SK-N-SH (cell line): Measurements from ENCODE around the gene UCMA. TPM values are rescaled to one million over a fixed set of nuclear protein-coding genes. Genes with fewer than 3 reads are reported as not detected.

Experiments
- CTCF ChIA-PET: fragments of 300-600, 350-600 bp; formaldehyde crosslinking; extraction: SDS; loops from one replicate; lab custom pipeline; 2021; lab: Yijun Ruan, JAX
- POLR2A ChIA-PET: fragments of 350-600 bp; sonication (Branson Sonifier 250); formaldehyde crosslinking; extraction: SDS; loops from one replicate; lab custom pipeline; 2020; ENCODE audit warnings: antibody characterized with exemption, inconsistent platforms; lab: Yijun Ruan, JAX
- DNase-seq: peaks from one replicate; pipeline ENCODE4 v3.0.0; 2012
- H2AFZ ChIP-seq: fragments of 200-600 bp; sonication (generic); 2 replicates; pipeline ENCODE4 v1.8.1; 2016; ENCODE audit warnings: antibody characterized with exemption, mild to moderate bottlenecking, low read depth
- H3F3A ChIP-seq: fragments of 200-600 bp; sonication (generic); replicated peaks from 2 replicates; pipeline ENCODE3; 2016; ENCODE audit warnings: antibody characterized with exemption, mild to moderate bottlenecking; ENCODE audit not compliant: insufficient read depth
- H3K27ac ChIP-seq, 2 experiments: fragments of 200-500 bp in 1 of 2; fragments of 200-600 bp in 1 of 2; sonication (Bioruptor generic) in 1 of 2; sonication (generic), shearing (Covaris generic) in 1 of 2; 2 replicates each; pipeline versions ENCODE4 v1.5.1 to v1.6.1; 2014 to 2016; ENCODE audit warnings: low read depth in 2 of 2, inconsistent platforms in 1 of 2, low read length in 1 of 2, mild to moderate bottlenecking in 1 of 2, mixed read lengths in 1 of 2
- H3K27me3 ChIP-seq: fragments of 200-600 bp; sonication (generic), shearing (Covaris generic); 2 replicates; pipeline ENCODE4 v1.6.1; 2016; ENCODE audit warnings: mixed run types; ENCODE audit not compliant: insufficient read depth
- H3K36me3 ChIP-seq, 2 experiments: fragments of 200-500 bp in 1 of 2; fragments of 200-600 bp in 1 of 2; sonication (Bioruptor generic) in 1 of 2; sonication (generic) in 1 of 2; replicated peaks in 1 of 2; 2 replicates each; pipeline versions ENCODE3 to v1.5.1; 2014 to 2016; ENCODE audit warnings: low read length in 1 of 2, mild to moderate bottlenecking in 1 of 2; ENCODE audit not compliant: insufficient read depth in 2 of 2, control insufficient read depth in 1 of 2
- H3K4me1 ChIP-seq, 2 experiments: fragments of 200-500 bp in 1 of 2; fragments of 200-600 bp in 1 of 2; sonication (Bioruptor generic) in 1 of 2; sonication (generic), shearing (Covaris generic) in 1 of 2; 2 replicates each; pipeline versions ENCODE4 v1.5.1 to v1.6.1; 2014 to 2016; ENCODE audit warnings: low read depth in 1 of 2, low read length in 1 of 2, mixed run types in 1 of 2; ENCODE audit not compliant: insufficient read depth in 2 of 2, control insufficient read depth in 1 of 2
- H3K4me2 ChIP-seq: fragments of 200-600 bp; sonication (generic), shearing (Covaris generic); 2 replicates; pipeline ENCODE4 v1.6.1; 2017; ENCODE audit warnings: mixed run types
- H3K4me3 ChIP-seq, 2 experiments: fragments of 200-500 bp in 1 of 2; fragments of 200-600 bp in 1 of 2; sonication (Bioruptor generic) in 1 of 2; sonication (generic), shearing (Covaris generic) in 1 of 2; 2 replicates each; pipeline versions ENCODE4 v1.5.1 to v1.8.1; 2014 to 2016; ENCODE audit warnings: low read depth in 2 of 2, inconsistent platforms in 1 of 2, low read length in 1 of 2, mild to moderate bottlenecking in 1 of 2, mixed read lengths in 1 of 2, moderate library complexity in 1 of 2
- H3K79me2 ChIP-seq: fragments of 200-600 bp; sonication (generic); 2 replicates; pipeline ENCODE4 v1.8.1; 2017; ENCODE audit warnings: mild to moderate bottlenecking; ENCODE audit not compliant: insufficient read depth
- H3K9ac ChIP-seq: fragments of 200-600 bp; sonication (generic); 2 replicates; pipeline ENCODE4 v1.6.1; 2017; ENCODE audit warnings: mixed run types
- H3K9me2 ChIP-seq: fragments of 200-600 bp; sonication (generic); 2 replicates; pipeline ENCODE4 v1.6.1; 2017; ENCODE audit warnings: mixed run types
- H3K9me3 ChIP-seq: fragments of 200-600 bp; sonication (generic); 2 replicates; pipeline ENCODE4 v1.6.1; 2017; ENCODE audit warnings: mixed run types, mild to moderate bottlenecking, moderate library complexity
- H4K20me1 ChIP-seq: fragments of 200-600 bp; sonication (generic); 2 replicates; pipeline ENCODE4 v1.6.1; 2017; ENCODE audit warnings: mild to moderate bottlenecking, mixed run types; ENCODE audit not compliant: insufficient read depth
- CHD2 ChIP-seq: fragments of 150-350 bp; IDR thresholded peaks from 2 replicates; pipeline ENCODE4 v1.6.1; 2018; ENCODE audit warnings: low read length; ENCODE audit not compliant: partially characterized antibody
- EZH2phosphoT487 ChIP-seq: fragments of 200-600 bp; sonication (generic); IDR thresholded peaks from 2 replicates; pipeline ENCODE4 v1.6.1; 2017; ENCODE audit warnings: low read depth, mixed run types, mild to moderate bottlenecking, antibody characterized with exemption, moderate library complexity, borderline replicate concordance
- FOSL2 ChIP-seq: IDR thresholded peaks from 2 replicates; pipeline ENCODE4 v1.4.0; 2012; ENCODE audit warnings: low read depth, mild to moderate bottlenecking, moderate library complexity, borderline replicate concordance
- FOXJ3 ChIP-seq: sonication (generic); formaldehyde crosslinking; IDR thresholded peaks from 2 replicates; pipeline ENCODE4 v1.5.1; 2020; ENCODE audit warnings: mild to moderate bottlenecking, missing genetic modification reagents
- GATA2 ChIP-seq: sonication (generic); formaldehyde crosslinking; IDR thresholded peaks from 2 replicates; pipeline ENCODE4 v1.5.0; 2020; ENCODE audit warnings: mild to moderate bottlenecking, missing genetic modification reagents
- JUND ChIP-seq: IDR thresholded peaks from 2 replicates; pipeline ENCODE4 v1.4.0; 2012
- MXI1 ChIP-seq: IDR thresholded peaks from 2 replicates; pipeline ENCODE4 v1.6.1; 2012; ENCODE audit warnings: mild to moderate bottlenecking, low read depth, low read length, improper control_type of control experiment
- NRF1 ChIP-seq: IDR thresholded peaks from 2 replicates; pipeline ENCODE4 v1.6.1; 2012; ENCODE audit warnings: low read depth, mild to moderate bottlenecking, low read length
- RCOR1 ChIP-seq: fragments of 150-350 bp; IDR thresholded peaks from 2 replicates; pipeline ENCODE4 v1.6.1; 2017; ENCODE audit warnings: antibody characterized with exemption, low read length
- RFX5 ChIP-seq: IDR thresholded peaks from 2 replicates; pipeline ENCODE4 v1.6.1; 2012; ENCODE audit warnings: mild to moderate bottlenecking, improper control_type of control experiment, low read length
- RXRA ChIP-seq: IDR thresholded peaks from 2 replicates; pipeline ENCODE4 v1.4.0; 2012; ENCODE audit warnings: low read depth, mild to moderate bottlenecking, borderline replicate concordance
- TAF1 ChIP-seq: IDR thresholded peaks from 2 replicates; pipeline ENCODE4 v1.6.1; 2012; ENCODE audit warnings: low read depth, mild to moderate bottlenecking, low read length, moderate library complexity, borderline replicate concordance
- TEAD4 ChIP-seq: IDR thresholded peaks from 2 replicates; pipeline ENCODE4 v1.4.0; 2012; ENCODE audit warnings: mild to moderate bottlenecking, borderline replicate concordance; ENCODE audit not compliant: insufficient read depth
- USF1 ChIP-seq: IDR thresholded peaks from 2 replicates; pipeline ENCODE4 v1.4.0; 2012; ENCODE audit warnings: low read depth, borderline replicate concordance
- USF2 ChIP-seq: fragments of 150-350 bp; IDR thresholded peaks from 2 replicates; pipeline ENCODE4 v1.6.1; 2017; ENCODE audit warnings: antibody characterized with exemption, low read length, low read depth, borderline replicate concordance
- YY1 ChIP-seq: IDR thresholded peaks from 2 replicates; pipeline ENCODE4 v1.4.0; 2012; ENCODE audit warnings: low read depth, mild to moderate bottlenecking
- ZBTB33 ChIP-seq: IDR thresholded peaks from 2 replicates; pipeline ENCODE4 v1.4.0; 2012; ENCODE audit warnings: low read depth, borderline replicate concordance
- WGBS: methylation state at CpG from one replicate; pipeline ENCODE4 v1.1.6; 2017; ENCODE audit warnings: low lambda C conversion rate; 5-methylcytosine and 5-hydroxymethylcytosine counted together
- polyA plus RNA-seq, 3 experiments: library from polyadenylated mRNA; depleted of rRNA; stranded (reverse); fragments of >200 nt; gene quantifications; 2 replicates each; pipeline ENCODE4 v1.2.3, GENCODE V29; 2012
- TF ChIP-seq, protein P1 (sequence below): fragments of 200-600 bp; sonication (generic); IDR thresholded peaks from 2 replicates; pipeline ENCODE4 v1.6.1; 2017; ENCODE audit warnings: antibody characterized with exemption, mild to moderate bottlenecking, moderate library complexity

Gene UCMA
- polyA plus RNA-seq, 1 of the 3 experiments (the other 2 are of a cell fraction): not detected

GRCh38 chr10:13193637-13194036 lies 40.5 kb downstream of the UCMA start:
- Histone ChIP-seq H2AFZ (no peak overlapping the region), H3K4me3 (no peak overlapping the region), H4K20me1 (no peaks in the 10 kb centered on the region), H3K9me3 (no peaks in the 10 kb centered on the region), H3K27ac (no peak overlapping the region), H3K4me2 (no peak overlapping the region), H3K79me2 (no peaks in the 10 kb centered on the region), H3K36me3 (peaks cover 6 to 9% of the 10 kb centered on the region in 2 experiments), H3K9me2 (no peaks in the 10 kb centered on the region), H3K27me3 (no peaks in the 10 kb centered on the region), H3F3A (no peaks in the 10 kb centered on the region), H3K4me1 (no peaks in the 10 kb centered on the region), H3K9ac (no peak overlapping the region)
- CTCF ChIA-PET: interaction anchor here (1.0 kb wide), 1 partner anchor 343 kb away, joined by 3 read pairs; no protein-coding TSS in a partner anchor
- POLR2A ChIA-PET: interaction anchor here (0.6 kb wide), 1 partner anchor 106 kb away, joined by 3 read pairs; no protein-coding TSS in a partner anchor
- no peak for TF ChIP-seq NRF1
- TF ChIP-seq ZBTB33: no peak
- TF ChIP-seq CHD2: no peak
- TF ChIP-seq RFX5: no peak
- TF ChIP-seq JUND: no peak
- TF ChIP-seq, protein P1, sequence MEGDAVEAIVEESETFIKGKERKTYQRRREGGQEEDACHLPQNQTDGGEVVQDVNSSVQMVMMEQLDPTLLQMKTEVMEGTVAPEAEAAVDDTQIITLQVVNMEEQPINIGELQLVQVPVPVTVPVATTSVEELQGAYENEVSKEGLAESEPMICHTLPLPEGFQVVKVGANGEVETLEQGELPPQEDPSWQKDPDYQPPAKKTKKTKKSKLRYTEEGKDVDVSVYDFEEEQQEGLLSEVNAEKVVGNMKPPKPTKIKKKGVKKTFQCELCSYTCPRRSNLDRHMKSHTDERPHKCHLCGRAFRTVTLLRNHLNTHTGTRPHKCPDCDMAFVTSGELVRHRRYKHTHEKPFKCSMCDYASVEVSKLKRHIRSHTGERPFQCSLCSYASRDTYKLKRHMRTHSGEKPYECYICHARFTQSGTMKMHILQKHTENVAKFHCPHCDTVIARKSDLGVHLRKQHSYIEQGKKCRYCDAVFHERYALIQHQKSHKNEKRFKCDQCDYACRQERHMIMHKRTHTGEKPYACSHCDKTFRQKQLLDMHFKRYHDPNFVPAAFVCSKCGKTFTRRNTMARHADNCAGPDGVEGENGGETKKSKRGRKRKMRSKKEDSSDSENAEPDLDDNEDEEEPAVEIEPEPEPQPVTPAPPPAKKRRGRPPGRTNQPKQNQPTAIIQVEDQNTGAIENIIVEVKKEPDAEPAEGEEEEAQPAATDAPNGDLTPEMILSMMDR: no peak
- no peak for TF ChIP-seq TAF1
- TF ChIP-seq GATA2 (CRISPR knock-in tag): no peak
- TF ChIP-seq RXRA: no peak
- no peak for TF ChIP-seq EZH2phosphoT487
- TF ChIP-seq YY1: no peak
- no peak for TF ChIP-seq TEAD4
- no peak for TF ChIP-seq FOSL2
- no peak for TF ChIP-seq RCOR1
- TF ChIP-seq MXI1: no peak
- no peak for TF ChIP-seq USF1
- no peak for TF ChIP-seq FOXJ3 (CRISPR knock-in tag)
- TF ChIP-seq USF2: no peak
- WGBS: 98% methylated on average over 7 of the region's 7 CpGs
- no peak for DNase-seq
